Measurements from ENCODE around the gene PRKCA.
A peak's percentile ranks its signal among the peaks of the same experiment; 100 is the strongest.

PRKCA gene

GRCh38 chr17:66341462-66341861 is 39.0 kb downstream of the PRKCA start:
- no peak for TF ChIP-seq POLR2AphosphoS5 (IDR thresholded peaks at IDR 0.05; ENCODE audit: low read depth, low read length)

DNA sequence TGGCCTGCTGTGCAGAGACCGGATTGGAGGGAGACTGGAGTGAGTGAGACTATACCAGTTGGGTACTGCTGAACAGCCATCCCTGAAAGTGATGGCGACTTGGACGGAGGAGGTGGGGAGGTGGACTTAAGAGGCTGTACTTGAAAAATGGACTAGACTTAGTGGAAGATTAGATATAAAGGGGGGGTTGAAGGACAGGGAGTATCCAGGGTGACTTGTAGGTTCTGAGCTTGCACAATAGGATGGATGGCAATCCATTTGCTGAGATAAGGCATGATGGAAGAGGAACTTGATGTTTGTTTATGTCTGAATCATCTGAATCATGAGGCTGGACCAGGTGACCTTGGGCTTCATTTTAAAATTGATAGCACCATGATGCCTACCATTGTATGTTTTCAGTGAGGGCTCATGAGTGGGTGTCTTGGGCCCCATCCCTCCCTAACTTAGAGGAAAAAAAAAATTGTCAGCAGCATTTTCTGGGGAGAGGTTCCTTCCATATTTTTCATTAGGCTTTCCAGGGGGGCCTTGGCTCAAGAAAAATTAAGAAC is 41.2 kb downstream of the PRKCA start:
- no peak for TF ChIP-seq POLR2AphosphoS5 (IDR thresholded peaks at IDR 0.05; ENCODE audit: low read depth, low read length)
- TF ChIP-seq FOXP2 (optimal IDR thresholded peaks at IDR 0.05; ENCODE audit: borderline replicate concordance, extremely low read depth, extremely low read length, insufficient read depth), result no peak
- TF ChIP-seq SIN3A (IDR thresholded peaks at IDR 0.05; ENCODE audit: borderline replicate concordance, insufficient read depth, low read length), result no peak
- TF ChIP-seq, protein P1, sequence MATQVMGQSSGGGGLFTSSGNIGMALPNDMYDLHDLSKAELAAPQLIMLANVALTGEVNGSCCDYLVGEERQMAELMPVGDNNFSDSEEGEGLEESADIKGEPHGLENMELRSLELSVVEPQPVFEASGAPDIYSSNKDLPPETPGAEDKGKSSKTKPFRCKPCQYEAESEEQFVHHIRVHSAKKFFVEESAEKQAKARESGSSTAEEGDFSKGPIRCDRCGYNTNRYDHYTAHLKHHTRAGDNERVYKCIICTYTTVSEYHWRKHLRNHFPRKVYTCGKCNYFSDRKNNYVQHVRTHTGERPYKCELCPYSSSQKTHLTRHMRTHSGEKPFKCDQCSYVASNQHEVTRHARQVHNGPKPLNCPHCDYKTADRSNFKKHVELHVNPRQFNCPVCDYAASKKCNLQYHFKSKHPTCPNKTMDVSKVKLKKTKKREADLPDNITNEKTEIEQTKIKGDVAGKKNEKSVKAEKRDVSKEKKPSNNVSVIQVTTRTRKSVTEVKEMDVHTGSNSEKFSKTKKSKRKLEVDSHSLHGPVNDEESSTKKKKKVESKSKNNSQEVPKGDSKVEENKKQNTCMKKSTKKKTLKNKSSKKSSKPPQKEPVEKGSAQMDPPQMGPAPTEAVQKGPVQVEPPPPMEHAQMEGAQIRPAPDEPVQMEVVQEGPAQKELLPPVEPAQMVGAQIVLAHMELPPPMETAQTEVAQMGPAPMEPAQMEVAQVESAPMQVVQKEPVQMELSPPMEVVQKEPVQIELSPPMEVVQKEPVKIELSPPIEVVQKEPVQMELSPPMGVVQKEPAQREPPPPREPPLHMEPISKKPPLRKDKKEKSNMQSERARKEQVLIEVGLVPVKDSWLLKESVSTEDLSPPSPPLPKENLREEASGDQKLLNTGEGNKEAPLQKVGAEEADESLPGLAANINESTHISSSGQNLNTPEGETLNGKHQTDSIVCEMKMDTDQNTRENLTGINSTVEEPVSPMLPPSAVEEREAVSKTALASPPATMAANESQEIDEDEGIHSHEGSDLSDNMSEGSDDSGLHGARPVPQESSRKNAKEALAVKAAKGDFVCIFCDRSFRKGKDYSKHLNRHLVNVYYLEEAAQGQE (IDR thresholded peaks at IDR 0.05; ENCODE audit: insufficient read depth in 1 of 2, low read depth in 2 of 2, low read length in 2 of 2), result no peak
- TF ChIP-seq TAF1 (IDR thresholded peaks at IDR 0.05; ENCODE audit: borderline replicate concordance, insufficient read depth, low read length), result no peak

GRCh38 chr17:66344473-66344872 is 42.1 kb downstream of the PRKCA start:
- no peak for TF ChIP-seq TAF1 (IDR thresholded peaks at IDR 0.05; ENCODE audit: borderline replicate concordance, insufficient read depth, low read length)

GRCh38 chr17:66345264-66345663 is 42.9 kb downstream of the PRKCA start:
- TF ChIP-seq POLR2AphosphoS5 (IDR thresholded peaks at IDR 0.05; ENCODE audit: low read depth, low read length) (no peak), FOXP2 (optimal IDR thresholded peaks at IDR 0.05; ENCODE audit: borderline replicate concordance, extremely low read depth, extremely low read length, insufficient read depth) (no peak)
- TF ChIP-seq, protein P1 (IDR thresholded peaks at IDR 0.05; ENCODE audit: insufficient read depth in 1 of 2, low read depth in 2 of 2, low read length in 2 of 2), result peak in 1 of 2 experiments; percentile 71; a peak in 1 of 4 replicates

- no peak for TF ChIP-seq FOXP2 (optimal IDR thresholded peaks at IDR 0.05; ENCODE audit: borderline replicate concordance, extremely low read depth, extremely low read length, insufficient read depth)
Measured at GRCh38 chr17:66347661-66348514, 45.5 kb downstream of the PRKCA start.

DNA sequence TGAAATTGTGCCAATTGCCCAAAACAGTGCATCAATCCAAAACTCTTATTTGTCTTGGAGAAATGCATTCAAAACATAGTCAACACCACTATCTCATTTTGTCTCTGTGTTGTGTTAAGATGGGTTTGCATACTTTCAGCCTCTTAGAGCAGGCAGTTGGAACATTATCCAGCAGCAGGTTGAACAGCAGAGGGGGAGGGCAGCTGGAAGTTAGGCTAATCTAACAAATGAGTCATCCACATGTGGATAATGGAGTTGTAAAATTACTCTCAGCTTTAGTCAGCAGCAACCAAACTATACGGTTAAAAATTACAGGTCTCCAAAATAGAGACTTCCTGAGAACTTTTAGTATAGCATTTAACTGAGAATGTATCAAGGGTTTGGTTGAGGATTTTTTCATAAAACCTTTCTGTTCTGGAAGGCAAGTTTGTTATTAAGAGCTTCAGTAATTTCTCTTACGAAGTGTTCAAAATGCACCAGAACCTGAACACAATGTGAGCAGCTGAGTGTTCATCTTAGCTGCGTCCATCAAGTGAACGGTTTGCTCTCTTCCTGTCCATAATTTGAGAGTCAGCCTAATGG is 46.3 kb downstream of the PRKCA start:
- TF ChIP-seq SIN3A (IDR thresholded peaks at IDR 0.05; ENCODE audit: borderline replicate concordance, insufficient read depth, low read length) (peak; percentile 6; the same call in 1 of the 2 replicates), POLR2AphosphoS5 (IDR thresholded peaks at IDR 0.05; ENCODE audit: low read depth, low read length) (no peak)

GRCh38 chr17:66349521-66350254 is 47.3 kb downstream of the PRKCA start:
- TF ChIP-seq, protein P1 (IDR thresholded peaks at IDR 0.05; ENCODE audit: insufficient read depth in 1 of 2, low read depth in 2 of 2, low read length in 2 of 2), result no peak
- TF ChIP-seq TAF1 (IDR thresholded peaks at IDR 0.05; ENCODE audit: borderline replicate concordance, insufficient read depth, low read length) (no peak), POLR2AphosphoS5 (IDR thresholded peaks at IDR 0.05; ENCODE audit: low read depth, low read length) (no peak), FOXP2 (optimal IDR thresholded peaks at IDR 0.05; ENCODE audit: borderline replicate concordance, extremely low read depth, extremely low read length, insufficient read depth) (no peak), SIN3A (IDR thresholded peaks at IDR 0.05; ENCODE audit: borderline replicate concordance, insufficient read depth, low read length) (no peak)
